PC-3 (cell line): ENCODE measurements around the gene KRTAP5-5. TPM values are rescaled to one million over a fixed set of nuclear protein-coding genes. Genes with fewer than 3 reads are reported as not detected.

Experiments used
- ATAC-seq: fragments of 200-7000 bp; cut with Tn5 transposase; 2 replicates; pipeline ENCODE4 v1.9.1; 2020; ENCODE audit warnings: mild to moderate bottlenecking, moderate library complexity
- BruUV-seq: library from RNA; stranded (reverse); fragments of 400-500 nt; replicated peaks from 2 replicates; lab custom pipeline; 2021; lab: Mats Ljungman, UMichigan
- CTCF ChIA-PET: fragments of 300-600 bp; sonication (Branson Sonifier 250); formaldehyde crosslinking; loops from one replicate; lab custom pipeline; 2022; ENCODE audit warnings: antibody characterized with exemption; lab: Charles Lee
- POLR2A ChIA-PET: fragments of 300-600 bp; sonication (Branson Sonifier 250); formaldehyde crosslinking; loops from one replicate; lab custom pipeline; 2022; ENCODE audit warnings: antibody characterized with exemption; ENCODE audit not compliant: unreplicated experiment; lab: Charles Lee
- DNase-seq: peaks from one replicate; pipeline ENCODE4 v3.0.0-alpha.2; 2015
- H2AFZ ChIP-seq: fragments of 300-600 bp; sonication (generic); 2 replicates; pipeline ENCODE4 v1.6.0; 2016; ENCODE audit warnings: antibody characterized with exemption, low read length
- H3F3A ChIP-seq: fragments of 300-600 bp; sonication (generic); one replicate; pipeline ENCODE4 v1.6.0; 2017; ENCODE audit warnings: antibody characterized with exemption, low read length, control low read depth, mild to moderate bottlenecking; ENCODE audit not compliant: unreplicated experiment
- H3K27ac ChIP-seq: fragments of 300-600 bp; sonication (generic); 2 replicates; pipeline ENCODE4 v1.5.1; 2016; ENCODE audit warnings: mild to moderate bottlenecking, low read length
- H3K27me3 ChIP-seq: fragments of 300-600 bp; sonication (generic); 2 replicates; pipeline ENCODE4 v1.6.1; 2016; ENCODE audit warnings: low read length, mixed read lengths
- H3K36me3 ChIP-seq: fragments of 300-600 bp; sonication (generic); 2 replicates; pipeline ENCODE4 v1.6.1; 2016; ENCODE audit warnings: low read depth, mixed run types, low read length, mixed read lengths
- H3K4me1 ChIP-seq: fragments of 300-600 bp; sonication (generic); 2 replicates; pipeline ENCODE4 v1.5.1; 2016; ENCODE audit warnings: low read length; ENCODE audit not compliant: insufficient read depth
- H3K4me2 ChIP-seq: fragments of 300-600 bp; sonication (generic); 2 replicates; pipeline ENCODE4 v1.6.0; 2016; ENCODE audit warnings: low read length
- H3K4me3 ChIP-seq: fragments of 300-600 bp; sonication (generic); 2 replicates; pipeline ENCODE4 v1.5.1; 2016; ENCODE audit warnings: mild to moderate bottlenecking, low read length, mixed read lengths
- H3K79me2 ChIP-seq: fragments of 300-600 bp; sonication (generic); 2 replicates; pipeline ENCODE4 v1.6.1; 2017; ENCODE audit warnings: low read length, mixed read lengths
- H3K9ac ChIP-seq: fragments of 300-600 bp; sonication (generic); 2 replicates; pipeline ENCODE4 v1.6.0; 2016; ENCODE audit warnings: mild to moderate bottlenecking, low read length
- H3K9me2 ChIP-seq: fragments of 300-600 bp; sonication (generic); replicated peaks from 2 replicates; pipeline ENCODE4 v1.6.1; 2016; ENCODE audit warnings: mixed run types, low read length, mixed read lengths
- H3K9me3 ChIP-seq: fragments of 300-600 bp; sonication (generic); 2 replicates; pipeline ENCODE4 v1.6.1; 2016; ENCODE audit warnings: low read length, mixed read lengths
- H4K20me1 ChIP-seq: fragments of 300-600 bp; sonication (generic); 2 replicates; pipeline ENCODE4 v1.6.1; 2016; ENCODE audit warnings: low read length, mixed read lengths
- CTCF ChIP-seq: fragments of 300-600 bp; sonication (generic); conservative IDR thresholded peaks from 2 replicates; pipeline ENCODE4 v1.5.1; 2017; ENCODE audit warnings: antibody characterized with exemption, low read depth, mild to moderate bottlenecking, low read length
- EZH2 ChIP-seq: fragments of 300-600 bp; sonication (generic); IDR thresholded peaks from one replicate; pipeline ENCODE4 v1.6.1; 2017; ENCODE audit warnings: antibody characterized with exemption, mild to moderate bottlenecking, low read length; ENCODE audit not compliant: unreplicated experiment
- EZH2phosphoT487 ChIP-seq: fragments of 300-600 bp; sonication (generic); IDR thresholded peaks from 2 replicates; pipeline ENCODE4 v1.6.1; 2018; ENCODE audit warnings: mild to moderate bottlenecking, antibody characterized with exemption, low read length, borderline replicate concordance
- intact Hi-C: fragments of 100-400 bp; cut with micrococcal nuclease; formaldehyde crosslinking; loops from 2 replicates; pipeline ENCODE4 v1.9.0; 2023
- total RNA-seq: library from RNA; depleted of rRNA; stranded (reverse); fragments of >200 nt; gene quantifications from 2 replicates; pipeline ENCODE4 v1.2.3, GENCODE V29; 2014

Gene KRTAP5-5
- total RNA-seq, 1 experiment from 2014 or later: not detected

GRCh38 chr11:1647901-1648652 is 18.5 kb downstream of the KRTAP5-5 start:
- Histone ChIP-seq H3K4me1 (no peaks in the 10 kb centered on the region), H3K4me2 (no peak overlapping the region), H3K9ac (no peak overlapping the region), H3K79me2 (no peaks in the 10 kb centered on the region), H3F3A (no peaks in the 10 kb centered on the region), H3K36me3 (no peaks in the 10 kb centered on the region), H3K9me3 (no peaks in the 10 kb centered on the region), H2AFZ (no peak overlapping the region), H3K27ac (no peak overlapping the region), H4K20me1 (no peaks in the 10 kb centered on the region), H3K9me2 (no peaks in the 10 kb centered on the region), H3K4me3 (no peak overlapping the region), H3K27me3 (0 out of 2 replicates have a peak, but pooled peaks cover 9% of the 10 kb centered on the region)
- POLR2A ChIA-PET: no interaction called here
- no TSS peak for BruUV-seq
- TF ChIP-seq CTCF (no peak), EZH2 (no peak), EZH2phosphoT487 (no peak)
- intact Hi-C loops: no loop called here
- no peak for DNase-seq
- ATAC-seq: no peak
- CTCF ChIA-PET: no interaction called here

DNA sequence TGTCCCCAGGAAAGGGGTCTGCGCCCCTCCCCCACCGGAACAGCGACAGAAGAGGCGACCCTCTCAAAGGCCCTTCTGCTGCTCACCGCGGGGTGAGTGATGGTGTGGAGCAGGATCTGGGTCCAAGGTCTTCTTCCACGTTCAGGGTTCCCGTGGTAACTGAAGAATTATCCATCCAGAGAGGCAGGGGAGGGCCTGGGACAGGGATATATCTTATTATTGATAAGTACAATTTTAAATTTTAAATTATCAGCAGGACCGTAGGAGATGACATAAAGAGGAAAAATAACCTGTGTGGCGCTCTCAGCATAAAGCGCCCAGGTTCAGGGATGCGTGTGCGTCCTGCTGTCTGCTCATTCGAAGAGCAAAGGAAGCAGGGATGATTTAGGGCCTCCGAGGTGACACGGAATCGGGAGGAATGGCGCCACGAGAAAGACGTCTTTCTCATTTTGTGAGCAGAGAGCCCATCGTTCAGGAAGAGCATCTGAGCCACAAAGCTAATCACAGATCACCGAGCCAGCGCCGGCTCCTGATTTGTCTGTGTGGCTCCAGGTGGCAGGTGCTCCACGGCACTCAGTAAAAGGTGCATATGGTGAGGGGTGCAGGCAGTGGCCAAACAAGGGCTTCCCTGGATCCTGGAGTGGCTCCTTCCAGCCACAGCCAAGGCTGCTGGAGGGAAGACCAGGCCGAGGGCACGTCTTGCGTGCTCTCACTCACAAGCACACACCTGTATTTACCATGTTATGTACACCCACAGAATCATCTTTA is 19.3 kb downstream of the KRTAP5-5 start:
- no peak overlapping the region for H3K4me2 ChIP-seq
- H3K27ac ChIP-seq: no peak overlapping the region
- no peaks in the 10 kb centered on the region for H4K20me1 ChIP-seq
- CTCF ChIA-PET: no interaction called here
- no peaks in the 10 kb centered on the region for H3K36me3 ChIP-seq
- BruUV-seq: no TSS peak
- no peak overlapping the region for H3K4me3 ChIP-seq
- H3K9ac ChIP-seq: no peak overlapping the region
- intact Hi-C loops: no loop called here
- H3K9me2 ChIP-seq: no peaks in the 10 kb centered on the region
- H3K27me3 ChIP-seq: 0 out of 2 replicates have a peak, but pooled peaks cover 9% of the 10 kb centered on the region
- ATAC-seq (no peak), DNase-seq (no peak)
- POLR2A ChIA-PET: no interaction called here
- no peaks in the 10 kb centered on the region for H3F3A ChIP-seq
- H3K79me2 ChIP-seq: no peaks in the 10 kb centered on the region
- H3K9me3 ChIP-seq: no peaks in the 10 kb centered on the region
- no peak for TF ChIP-seq EZH2
- TF ChIP-seq CTCF: no peak
- no peak for TF ChIP-seq EZH2phosphoT487
- no peaks in the 10 kb centered on the region for H3K4me1 ChIP-seq
- H2AFZ ChIP-seq: no peak overlapping the region
